Measurements from ENCODE around the gene CSNK1D.

CSNK1D gene

GRCh38 chr17:82229698-82230608, 43.5 kb downstream of the CSNK1D start:
- DNase-seq (ENCODE audit: insufficient read length, low spot score) = no peak
- no peak for FAIRE-seq
- TF ChIP-seq TAF1 (IDR thresholded peaks at IDR 0.05; ENCODE audit: low read depth, low read length) (no peak), PAX5 (IDR thresholded peaks at IDR 0.05; ENCODE audit: insufficient read depth, low read length, severe bottlenecking) (no peak), POLR2A (IDR thresholded peaks at IDR 0.05; ENCODE audit: low read depth, low read length) (no peak), SPI1 (IDR thresholded peaks at IDR 0.05; ENCODE audit: low read depth, low read length) (no peak), POU2F2 (IDR thresholded peaks at IDR 0.05; ENCODE audit: low read depth, low read length) (no peak)

DNA sequence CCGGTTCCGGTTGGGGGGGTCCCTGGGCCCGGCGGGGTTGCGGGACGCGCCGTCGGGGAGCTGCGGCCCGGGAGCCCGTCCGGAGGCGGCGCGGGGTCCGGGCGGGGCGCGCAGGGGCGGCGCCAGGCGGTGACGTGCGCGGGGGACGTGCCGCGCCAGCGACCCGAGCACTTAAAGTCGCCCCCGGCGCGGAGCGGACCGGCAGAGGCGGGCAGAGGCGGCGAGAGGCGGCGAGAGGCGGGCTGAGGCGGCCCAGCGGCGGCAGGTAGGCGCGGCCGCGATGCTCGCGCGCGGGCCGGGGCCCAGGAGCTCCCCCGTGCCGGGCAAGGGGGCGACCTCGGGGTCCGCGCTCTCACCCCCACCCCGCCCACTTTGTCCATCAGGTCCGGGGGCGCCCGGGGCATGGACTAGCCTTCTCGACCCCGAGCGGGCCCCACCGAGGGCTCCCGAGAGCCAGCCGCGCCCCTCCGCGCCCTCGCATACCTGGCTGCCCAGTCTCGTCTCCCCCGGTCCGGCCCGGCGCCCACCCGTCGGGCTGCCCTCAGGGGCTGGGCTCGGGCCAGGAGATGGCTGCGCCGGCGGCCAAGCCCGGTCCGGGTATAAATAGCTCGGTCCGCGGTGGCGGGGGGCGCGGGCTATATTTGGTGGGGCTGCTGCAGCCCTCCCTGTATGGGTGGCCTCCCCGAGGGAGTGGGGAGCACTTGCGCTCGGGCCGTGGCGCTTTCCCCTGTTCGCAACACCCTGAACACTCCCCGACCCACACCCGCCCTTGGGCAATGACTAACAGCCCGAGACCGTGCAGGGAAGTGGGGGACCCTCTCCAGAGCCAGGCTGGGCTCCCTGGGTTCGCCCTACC, 44.4 kb downstream of the CSNK1D start, which contains the start of gene SLC16A3:
Gene SLC16A3, plus strand, starts transcription at position 201 of the 856 bp plus-strand sequence. CDS start 6,967 bp downstream, outside the sequence.
- FAIRE-seq (peak; percentile 93), DNase-seq (ENCODE audit: insufficient read length, low spot score) (peak; percentile 93)
- TF ChIP-seq POU2F2 (IDR thresholded peaks at IDR 0.05; ENCODE audit: low read depth, low read length) (no peak), TAF1 (IDR thresholded peaks at IDR 0.05; ENCODE audit: low read depth, low read length) (peak; percentile 69), POLR2AphosphoS5 (IDR thresholded peaks at IDR 0.05; ENCODE audit: low read depth, low read length) (peak; percentile 71; the same call in 1 of the 2 replicates), POLR2A (IDR thresholded peaks at IDR 0.05; ENCODE audit: low read depth, low read length) (peak; percentile 79), SPI1 (IDR thresholded peaks at IDR 0.05; ENCODE audit: low read depth, low read length) (no peak)

- 0 out of 2 replicates have a peak, but pooled peaks have one; percentile 9 for TF ChIP-seq POLR2A (IDR thresholded peaks at IDR 0.05; ENCODE audit: low read depth, low read length)
- TF ChIP-seq PAX5 (IDR thresholded peaks at IDR 0.05; ENCODE audit: insufficient read depth, low read length, severe bottlenecking) = no peak
- 0 out of 2 replicates have a peak, but pooled peaks have one; percentile 33 for TF ChIP-seq TAF1 (IDR thresholded peaks at IDR 0.05; ENCODE audit: low read depth, low read length)
- no peak for TF ChIP-seq POLR2AphosphoS5 (IDR thresholded peaks at IDR 0.05; ENCODE audit: low read depth, low read length)
- no peak for TF ChIP-seq SPI1 (IDR thresholded peaks at IDR 0.05; ENCODE audit: low read depth, low read length)
- peak; percentile 82 for DNase-seq (ENCODE audit: insufficient read length, low spot score)
- peak; percentile 78 for FAIRE-seq
Observed at GRCh38 chr17:82228278-82228841, 45.1 kb downstream of the CSNK1D start.

DNA sequence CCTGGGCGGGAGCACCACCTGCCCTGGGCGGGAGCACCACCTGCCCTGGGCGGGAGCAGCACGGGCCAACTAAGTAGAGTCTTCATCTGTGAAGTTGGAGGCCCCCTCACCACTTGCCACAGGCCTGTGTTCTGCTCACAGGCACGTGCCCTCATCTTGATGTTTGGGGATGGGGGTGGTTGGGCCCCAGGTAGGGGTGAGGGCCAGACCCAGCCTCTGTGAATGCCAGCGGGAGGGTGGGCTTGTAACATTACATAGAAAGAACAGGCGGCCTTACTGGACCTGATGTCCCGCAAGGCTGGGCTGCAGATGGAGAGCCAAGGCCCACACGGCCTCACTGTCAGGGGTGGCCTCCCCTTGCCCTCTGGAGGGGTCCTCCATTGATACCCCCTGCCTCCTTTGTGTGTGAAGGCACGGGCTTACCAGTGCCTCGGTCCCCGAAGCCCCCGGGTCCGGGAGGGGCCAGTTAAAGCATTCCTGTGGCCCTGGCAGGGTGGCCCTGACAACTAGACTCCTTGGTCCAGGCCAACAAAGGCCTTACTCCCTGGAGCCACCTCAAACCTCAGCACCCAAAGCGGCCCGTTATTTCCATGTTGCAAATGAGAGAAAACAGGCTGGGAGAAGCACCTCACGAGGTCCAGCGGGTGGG, 45.7 kb downstream of the CSNK1D start:
- DNase-seq (ENCODE audit: insufficient read length, low spot score) = no peak
- TF ChIP-seq SPI1 (IDR thresholded peaks at IDR 0.05; ENCODE audit: low read depth, low read length) = no peak
- TF ChIP-seq TAF1 (IDR thresholded peaks at IDR 0.05; ENCODE audit: low read depth, low read length) = no peak
- no peak for TF ChIP-seq POLR2A (IDR thresholded peaks at IDR 0.05; ENCODE audit: low read depth, low read length)
- TF ChIP-seq POU2F2 (IDR thresholded peaks at IDR 0.05; ENCODE audit: low read depth, low read length) = no peak
- no peak for TF ChIP-seq PAX5 (IDR thresholded peaks at IDR 0.05; ENCODE audit: insufficient read depth, low read length, severe bottlenecking)
- no peak for TF ChIP-seq POLR2AphosphoS5 (IDR thresholded peaks at IDR 0.05; ENCODE audit: low read depth, low read length)
- no peak for FAIRE-seq

GRCh38 chr17:82226809-82227628, 46.5 kb downstream of the CSNK1D start:
- TF ChIP-seq SPI1 (IDR thresholded peaks at IDR 0.05; ENCODE audit: low read depth, low read length) (no peak), POU2F2 (IDR thresholded peaks at IDR 0.05; ENCODE audit: low read depth, low read length) (no peak), TAF1 (IDR thresholded peaks at IDR 0.05; ENCODE audit: low read depth, low read length) (no peak), PAX5 (IDR thresholded peaks at IDR 0.05; ENCODE audit: insufficient read depth, low read length, severe bottlenecking) (no peak), POLR2AphosphoS5 (IDR thresholded peaks at IDR 0.05; ENCODE audit: low read depth, low read length) (no peak), POLR2A (IDR thresholded peaks at IDR 0.05; ENCODE audit: low read depth, low read length) (no peak)
- FAIRE-seq = no peak

GRCh38 chr17:82226146-82226808, 47.2 kb downstream of the CSNK1D start:
- TF ChIP-seq POLR2AphosphoS5 (IDR thresholded peaks at IDR 0.05; ENCODE audit: low read depth, low read length) (no peak), POU2F2 (IDR thresholded peaks at IDR 0.05; ENCODE audit: low read depth, low read length) (no peak), TAF1 (IDR thresholded peaks at IDR 0.05; ENCODE audit: low read depth, low read length) (no peak), SPI1 (IDR thresholded peaks at IDR 0.05; ENCODE audit: low read depth, low read length) (no peak), POLR2A (IDR thresholded peaks at IDR 0.05; ENCODE audit: low read depth, low read length) (no peak), PAX5 (IDR thresholded peaks at IDR 0.05; ENCODE audit: insufficient read depth, low read length, severe bottlenecking) (no peak)
- DNase-seq (ENCODE audit: insufficient read length, low spot score) (no peak), FAIRE-seq (no peak)

More at GRCh38 chr17:82226809-82227628, 46.5 kb downstream of the CSNK1D start:
- DNase-seq (ENCODE audit: insufficient read length, low spot score) = no peak

GRCh38 chr17:82225368-82226029, 48.0 kb downstream of the CSNK1D start:
- DNase-seq (ENCODE audit: insufficient read length, low spot score) (no peak), FAIRE-seq (no peak)
- TF ChIP-seq TAF1 (IDR thresholded peaks at IDR 0.05; ENCODE audit: low read depth, low read length) (no peak), PAX5 (IDR thresholded peaks at IDR 0.05; ENCODE audit: insufficient read depth, low read length, severe bottlenecking) (no peak), POU2F2 (IDR thresholded peaks at IDR 0.05; ENCODE audit: low read depth, low read length) (no peak), POLR2AphosphoS5 (IDR thresholded peaks at IDR 0.05; ENCODE audit: low read depth, low read length) (no peak), POLR2A (IDR thresholded peaks at IDR 0.05; ENCODE audit: low read depth, low read length) (no peak), SPI1 (IDR thresholded peaks at IDR 0.05; ENCODE audit: low read depth, low read length) (no peak)

Measured in GM12891 (cell line).